HEK293 (cell line): Measurements from ENCODE around the gene CDKAL1.

Source experiments
- EGR2 ChIP-seq: fragments of 450-650 bp; formaldehyde crosslinking; IDR thresholded peaks from 2 replicates; pipeline ENCODE4 v1.5.1; 2016; ENCODE audit warnings: low read depth, missing biosample characterization, missing genetic modification characterization
- GLI4 ChIP-seq: fragments of 450-650 bp; formaldehyde crosslinking; IDR thresholded peaks from 2 replicates; pipeline ENCODE4 v1.5.1; 2016; ENCODE audit warnings: missing biosample characterization, missing genetic modification characterization
- HOXC10 ChIP-seq: sonication (generic); formaldehyde crosslinking; IDR thresholded peaks from 2 replicates; pipeline ENCODE4 v1.8.1; 2023; ENCODE audit warnings: mild to moderate bottlenecking, missing genetic modification reagents
- KLF1 ChIP-seq: fragments of 450-650 bp; formaldehyde crosslinking; IDR thresholded peaks from 2 replicates; pipeline ENCODE4 v1.5.1; 2016; ENCODE audit warnings: missing biosample characterization, missing genetic modification characterization
- ZBTB17 ChIP-seq: fragments of 450-650 bp; formaldehyde crosslinking; IDR thresholded peaks from 2 replicates; pipeline ENCODE4 v1.5.1; 2016; ENCODE audit warnings: missing biosample characterization, missing genetic modification characterization
- ZBTB20 ChIP-seq: fragments of 450-650 bp; formaldehyde crosslinking; IDR thresholded peaks from 2 replicates; pipeline ENCODE4 v1.5.1; 2016; ENCODE audit warnings: missing biosample characterization, missing genetic modification characterization
- ZNF10 ChIP-seq: fragments of 450-650 bp; formaldehyde crosslinking; IDR thresholded peaks from 2 replicates; pipeline ENCODE4 v1.5.1; 2017; ENCODE audit warnings: missing biosample characterization, missing genetic modification characterization
- ZNF157 ChIP-seq: fragments of 450-650 bp; formaldehyde crosslinking; IDR thresholded peaks from 2 replicates; pipeline ENCODE4 v1.5.1; 2016; ENCODE audit warnings: missing biosample characterization, missing genetic modification characterization
- ZNF175 ChIP-seq: fragments of 450-650 bp; formaldehyde crosslinking; IDR thresholded peaks from 2 replicates; pipeline ENCODE4 v1.5.1; 2016; ENCODE audit warnings: missing biosample characterization, missing genetic modification characterization
- ZNF211 ChIP-seq: fragments of 450-650 bp; formaldehyde crosslinking; IDR thresholded peaks from 2 replicates; pipeline ENCODE4 v1.5.1; 2016; ENCODE audit warnings: low read depth, missing biosample characterization, missing genetic modification characterization
- ZNF214 ChIP-seq: fragments of 450-650 bp; formaldehyde crosslinking; IDR thresholded peaks from 2 replicates; pipeline ENCODE4 v1.5.1; 2017; ENCODE audit warnings: missing biosample characterization, mild to moderate bottlenecking, missing genetic modification characterization, borderline replicate concordance
- ZNF221 ChIP-seq: fragments of 450-650 bp; formaldehyde crosslinking; IDR thresholded peaks from 2 replicates; pipeline ENCODE4 v1.5.1; 2017; ENCODE audit warnings: missing biosample characterization, missing genetic modification characterization, borderline replicate concordance
- ZNF239 ChIP-seq: fragments of 450-650 bp; formaldehyde crosslinking; IDR thresholded peaks from 2 replicates; pipeline ENCODE4 v1.5.1; 2016; ENCODE audit warnings: missing biosample characterization, missing genetic modification characterization
- ZNF248 ChIP-seq: fragments of 450-650 bp; formaldehyde crosslinking; IDR thresholded peaks from 2 replicates; pipeline ENCODE4 v1.5.1; 2017; ENCODE audit warnings: missing biosample characterization, missing genetic modification characterization
- ZNF292 ChIP-seq: fragments of 450-650 bp; formaldehyde crosslinking; IDR thresholded peaks from 2 replicates; pipeline ENCODE4 v1.5.1; 2016; ENCODE audit warnings: low read depth, missing biosample characterization, missing genetic modification characterization, borderline replicate concordance
- ZNF311 ChIP-seq: fragments of 450-650 bp; formaldehyde crosslinking; IDR thresholded peaks from 2 replicates; pipeline ENCODE4 v1.5.1; 2017; ENCODE audit warnings: missing biosample characterization, missing genetic modification characterization, borderline replicate concordance
- ZNF391 ChIP-seq: fragments of 450-650 bp; formaldehyde crosslinking; IDR thresholded peaks from 2 replicates; pipeline ENCODE4 v1.5.1; 2016; ENCODE audit warnings: low read depth, missing biosample characterization, missing genetic modification characterization, borderline replicate concordance
- ZNF416 ChIP-seq: fragments of 450-650 bp; formaldehyde crosslinking; IDR thresholded peaks from 2 replicates; pipeline ENCODE4 v1.5.1; 2016; ENCODE audit warnings: missing biosample characterization, missing genetic modification characterization
- ZNF433 ChIP-seq: fragments of 450-650 bp; formaldehyde crosslinking; IDR thresholded peaks from 2 replicates; pipeline ENCODE4 v1.5.1; 2016; ENCODE audit warnings: missing biosample characterization, missing genetic modification characterization, low read depth
- ZNF501 ChIP-seq: fragments of 450-650 bp; formaldehyde crosslinking; IDR thresholded peaks from 2 replicates; pipeline ENCODE4 v1.5.1; 2016; ENCODE audit warnings: missing biosample characterization, missing genetic modification characterization
- ZNF555 ChIP-seq: fragments of 450-650 bp; formaldehyde crosslinking; conservative IDR thresholded peaks from 2 replicates; pipeline ENCODE4 v1.5.1; 2017; ENCODE audit warnings: missing biosample characterization, mild to moderate bottlenecking, missing genetic modification characterization, inconsistent platforms
- ZNF561 ChIP-seq: fragments of 450-650 bp; IDR thresholded peaks from 2 replicates; pipeline ENCODE4 v1.5.1; 2018; ENCODE audit warnings: missing biosample characterization, missing genetic modification characterization, borderline replicate concordance
- ZNF664 ChIP-seq: fragments of 450-650 bp; formaldehyde crosslinking; IDR thresholded peaks from 2 replicates; pipeline ENCODE4 v1.5.1; 2016; ENCODE audit warnings: missing biosample characterization, missing genetic modification characterization
- ZNF677 ChIP-seq: fragments of 450-650 bp; IDR thresholded peaks from 2 replicates; pipeline ENCODE4 v1.5.0; 2018; ENCODE audit warnings: missing biosample characterization, mild to moderate bottlenecking, missing genetic modification characterization, moderate library complexity
- ZNF747 ChIP-seq: fragments of 450-650 bp; formaldehyde crosslinking; IDR thresholded peaks from 2 replicates; pipeline ENCODE4 v1.5.1; 2016; ENCODE audit warnings: missing biosample characterization, missing genetic modification characterization
- ZNF76 ChIP-seq: fragments of 450-650 bp; formaldehyde crosslinking; IDR thresholded peaks from 2 replicates; pipeline ENCODE4; 2016; ENCODE audit warnings: low read depth, missing biosample characterization, missing genetic modification characterization, borderline replicate concordance
- TF ChIP-seq, protein P1 (sequence below): fragments of 450-650 bp; formaldehyde crosslinking; IDR thresholded peaks from 2 replicates; pipeline ENCODE4 v1.5.1; 2017; ENCODE audit warnings: missing biosample characterization, missing genetic modification characterization
- TF ChIP-seq, protein P2 (sequence below): fragments of 450-650 bp; formaldehyde crosslinking; IDR thresholded peaks from 2 replicates; pipeline ENCODE4 v1.5.1; 2016; ENCODE audit warnings: missing biosample characterization, missing genetic modification characterization
- TF ChIP-seq, protein P3 (sequence below): fragments of 450-650 bp; formaldehyde crosslinking; IDR thresholded peaks from 2 replicates; pipeline ENCODE4 v1.5.1; 2016; ENCODE audit warnings: missing biosample characterization, missing genetic modification characterization
- TF ChIP-seq, protein P4 (sequence below): fragments of 450-650 bp; formaldehyde crosslinking; IDR thresholded peaks from 2 replicates; pipeline ENCODE4 v1.5.1; 2016; ENCODE audit warnings: missing biosample characterization, missing genetic modification characterization
- TF ChIP-seq, protein P5 (sequence below): fragments of 450-650 bp; formaldehyde crosslinking; IDR thresholded peaks from 2 replicates; pipeline ENCODE4 v1.5.0; 2017; ENCODE audit warnings: missing biosample characterization, missing genetic modification characterization, borderline replicate concordance

The CDKAL1 gene

DNA sequence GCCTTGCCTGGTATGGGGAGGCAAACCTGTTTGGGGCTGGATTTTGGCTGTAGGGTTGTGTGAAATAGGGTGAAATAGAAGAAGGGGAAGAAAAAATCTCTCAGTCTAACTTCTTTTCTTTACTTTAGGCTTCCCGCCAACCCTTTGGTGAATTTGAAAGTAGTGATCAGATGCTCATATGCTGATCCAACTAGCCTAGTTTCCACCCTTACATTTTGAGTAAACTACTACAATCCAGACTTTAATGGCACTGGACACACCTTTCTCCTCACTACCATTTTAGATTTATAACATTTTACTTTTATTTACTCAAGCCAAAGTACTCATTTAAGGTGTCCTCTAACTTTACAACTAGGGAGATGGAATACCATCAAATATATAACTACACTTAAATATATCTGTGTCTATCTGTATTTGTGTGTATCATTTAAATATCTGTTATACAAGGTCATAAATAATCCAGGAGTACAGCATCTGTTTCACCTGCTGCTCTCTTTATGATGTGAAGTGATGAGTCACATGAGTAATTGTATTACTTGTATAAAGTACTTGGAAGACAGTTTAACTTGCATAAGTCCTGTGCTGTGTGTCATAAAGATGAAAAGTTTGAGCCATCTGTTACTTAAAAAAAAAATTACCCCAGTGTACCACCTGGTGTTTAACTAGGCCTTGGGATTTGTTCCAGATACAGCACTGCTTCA is 172.1 kb downstream of the CDKAL1 start (continued):
- TF ChIP-seq ZNF677 (tag by site-specific recombination), result no peak
- TF ChIP-seq ZBTB20 (tag by site-specific recombination), result no peak
- TF ChIP-seq ZNF214 (tag by site-specific recombination), result no peak
- TF ChIP-seq ZNF292 (tag by site-specific recombination), result no peak
- no peak for TF ChIP-seq ZBTB17 (tag by site-specific recombination)
- peak; percentile 87; the same call in 1 of the 2 replicates for TF ChIP-seq ZNF10
- TF ChIP-seq HOXC10, result no peak
- TF ChIP-seq ZNF555 (tag by site-specific recombination), result no peak
- no peak for TF ChIP-seq GLI4 (tag by site-specific recombination)
- no peak for TF ChIP-seq ZNF501 (tag by site-specific recombination)
- TF ChIP-seq, protein P1, sequence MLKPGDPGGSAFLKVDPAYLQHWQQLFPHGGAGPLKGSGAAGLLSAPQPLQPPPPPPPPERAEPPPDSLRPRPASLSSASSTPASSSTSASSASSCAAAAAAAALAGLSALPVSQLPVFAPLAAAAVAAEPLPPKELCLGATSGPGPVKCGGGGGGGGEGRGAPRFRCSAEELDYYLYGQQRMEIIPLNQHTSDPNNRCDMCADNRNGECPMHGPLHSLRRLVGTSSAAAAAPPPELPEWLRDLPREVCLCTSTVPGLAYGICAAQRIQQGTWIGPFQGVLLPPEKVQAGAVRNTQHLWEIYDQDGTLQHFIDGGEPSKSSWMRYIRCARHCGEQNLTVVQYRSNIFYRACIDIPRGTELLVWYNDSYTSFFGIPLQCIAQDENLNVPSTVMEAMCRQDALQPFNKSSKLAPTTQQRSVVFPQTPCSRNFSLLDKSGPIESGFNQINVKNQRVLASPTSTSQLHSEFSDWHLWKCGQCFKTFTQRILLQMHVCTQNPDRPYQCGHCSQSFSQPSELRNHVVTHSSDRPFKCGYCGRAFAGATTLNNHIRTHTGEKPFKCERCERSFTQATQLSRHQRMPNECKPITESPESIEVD, result peak; percentile 97
- TF ChIP-seq ZNF221 (tag by site-specific recombination), result no peak
- TF ChIP-seq ZNF76 (tag by site-specific recombination), result no peak
- no peak for TF ChIP-seq ZNF211
- TF ChIP-seq ZNF561 (tag by site-specific recombination), result 0 out of 2 replicates have a peak, but pooled peaks have one; percentile 35
- no peak for TF ChIP-seq EGR2
- no peak for TF ChIP-seq ZNF747 (tag by site-specific recombination)
- no peak for TF ChIP-seq ZNF248 (tag by site-specific recombination)
- no peak for TF ChIP-seq ZNF664
- no peak for TF ChIP-seq ZNF239 (tag by site-specific recombination)
- TF ChIP-seq ZNF157, result no peak
- TF ChIP-seq ZNF175 (tag by site-specific recombination), result no peak
- TF ChIP-seq KLF1 (tag by site-specific recombination), result no peak; the same call in 1 of the 2 replicates
- TF ChIP-seq ZNF433 (tag by site-specific recombination), result no peak
- TF ChIP-seq, protein P2, sequence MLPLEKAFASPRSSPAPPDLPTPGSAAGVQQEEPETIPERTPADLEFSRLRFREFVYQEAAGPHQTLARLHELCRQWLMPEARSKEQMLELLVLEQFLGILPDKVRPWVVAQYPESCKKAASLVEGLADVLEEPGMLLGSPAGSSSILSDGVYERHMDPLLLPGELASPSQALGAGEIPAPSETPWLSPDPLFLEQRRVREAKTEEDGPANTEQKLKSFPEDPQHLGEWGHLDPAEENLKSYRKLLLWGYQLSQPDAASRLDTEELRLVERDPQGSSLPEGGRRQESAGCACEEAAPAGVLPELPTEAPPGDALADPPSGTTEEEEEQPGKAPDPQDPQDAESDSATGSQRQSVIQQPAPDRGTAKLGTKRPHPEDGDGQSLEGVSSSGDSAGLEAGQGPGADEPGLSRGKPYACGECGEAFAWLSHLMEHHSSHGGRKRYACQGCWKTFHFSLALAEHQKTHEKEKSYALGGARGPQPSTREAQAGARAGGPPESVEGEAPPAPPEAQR (tag by site-specific recombination), result no peak
- TF ChIP-seq, protein P3, sequence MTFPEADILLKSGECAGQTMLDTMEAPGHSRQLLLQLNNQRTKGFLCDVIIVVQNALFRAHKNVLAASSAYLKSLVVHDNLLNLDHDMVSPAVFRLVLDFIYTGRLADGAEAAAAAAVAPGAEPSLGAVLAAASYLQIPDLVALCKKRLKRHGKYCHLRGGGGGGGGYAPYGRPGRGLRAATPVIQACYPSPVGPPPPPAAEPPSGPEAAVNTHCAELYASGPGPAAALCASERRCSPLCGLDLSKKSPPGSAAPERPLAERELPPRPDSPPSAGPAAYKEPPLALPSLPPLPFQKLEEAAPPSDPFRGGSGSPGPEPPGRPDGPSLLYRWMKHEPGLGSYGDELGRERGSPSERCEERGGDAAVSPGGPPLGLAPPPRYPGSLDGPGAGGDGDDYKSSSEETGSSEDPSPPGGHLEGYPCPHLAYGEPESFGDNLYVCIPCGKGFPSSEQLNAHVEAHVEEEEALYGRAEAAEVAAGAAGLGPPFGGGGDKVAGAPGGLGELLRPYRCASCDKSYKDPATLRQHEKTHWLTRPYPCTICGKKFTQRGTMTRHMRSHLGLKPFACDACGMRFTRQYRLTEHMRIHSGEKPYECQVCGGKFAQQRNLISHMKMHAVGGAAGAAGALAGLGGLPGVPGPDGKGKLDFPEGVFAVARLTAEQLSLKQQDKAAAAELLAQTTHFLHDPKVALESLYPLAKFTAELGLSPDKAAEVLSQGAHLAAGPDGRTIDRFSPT, result no peak
- no peak for TF ChIP-seq ZNF311 (tag by site-specific recombination)
- TF ChIP-seq, protein P4, sequence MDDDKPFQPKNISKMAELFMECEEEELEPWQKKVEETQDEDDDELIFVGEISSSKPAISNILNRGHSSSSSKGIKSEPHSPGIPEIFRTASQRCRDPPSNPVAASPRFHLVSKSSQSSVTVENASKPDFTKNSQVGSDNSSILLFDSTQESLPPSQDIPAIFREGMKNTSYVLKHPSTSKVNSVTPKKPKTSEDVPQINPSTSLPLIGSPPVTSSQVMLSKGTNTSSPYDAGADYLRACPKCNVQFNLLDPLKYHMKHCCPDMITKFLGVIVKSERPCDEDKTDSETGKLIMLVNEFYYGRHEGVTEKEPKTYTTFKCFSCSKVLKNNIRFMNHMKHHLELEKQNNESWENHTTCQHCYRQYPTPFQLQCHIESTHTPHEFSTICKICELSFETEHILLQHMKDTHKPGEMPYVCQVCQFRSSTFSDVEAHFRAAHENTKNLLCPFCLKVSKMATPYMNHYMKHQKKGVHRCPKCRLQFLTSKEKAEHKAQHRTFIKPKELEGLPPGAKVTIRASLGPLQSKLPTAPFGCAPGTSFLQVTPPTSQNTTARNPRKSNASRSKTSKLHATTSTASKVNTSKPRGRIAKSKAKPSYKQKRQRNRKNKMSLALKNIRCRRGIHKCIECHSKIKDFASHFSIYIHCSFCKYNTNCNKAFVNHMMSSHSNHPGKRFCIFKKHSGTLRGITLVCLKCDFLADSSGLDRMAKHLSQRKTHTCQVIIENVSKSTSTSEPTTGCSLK (tag by site-specific recombination), result no peak
- 0 out of 2 replicates have a peak, but pooled peaks have one; percentile 38 for TF ChIP-seq ZNF391
- TF ChIP-seq, protein P5, sequence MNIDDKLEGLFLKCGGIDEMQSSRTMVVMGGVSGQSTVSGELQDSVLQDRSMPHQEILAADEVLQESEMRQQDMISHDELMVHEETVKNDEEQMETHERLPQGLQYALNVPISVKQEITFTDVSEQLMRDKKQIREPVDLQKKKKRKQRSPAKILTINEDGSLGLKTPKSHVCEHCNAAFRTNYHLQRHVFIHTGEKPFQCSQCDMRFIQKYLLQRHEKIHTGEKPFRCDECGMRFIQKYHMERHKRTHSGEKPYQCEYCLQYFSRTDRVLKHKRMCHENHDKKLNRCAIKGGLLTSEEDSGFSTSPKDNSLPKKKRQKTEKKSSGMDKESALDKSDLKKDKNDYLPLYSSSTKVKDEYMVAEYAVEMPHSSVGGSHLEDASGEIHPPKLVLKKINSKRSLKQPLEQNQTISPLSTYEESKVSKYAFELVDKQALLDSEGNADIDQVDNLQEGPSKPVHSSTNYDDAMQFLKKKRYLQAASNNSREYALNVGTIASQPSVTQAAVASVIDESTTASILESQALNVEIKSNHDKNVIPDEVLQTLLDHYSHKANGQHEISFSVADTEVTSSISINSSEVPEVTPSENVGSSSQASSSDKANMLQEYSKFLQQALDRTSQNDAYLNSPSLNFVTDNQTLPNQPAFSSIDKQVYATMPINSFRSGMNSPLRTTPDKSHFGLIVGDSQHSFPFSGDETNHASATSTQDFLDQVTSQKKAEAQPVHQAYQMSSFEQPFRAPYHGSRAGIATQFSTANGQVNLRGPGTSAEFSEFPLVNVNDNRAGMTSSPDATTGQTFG (tag by site-specific recombination), result no peak
- TF ChIP-seq ZNF416, result no peak
